ENCODE data around the gene COA1.
"Not testable (repeated sequence)": the region's sequence is repeated elsewhere in the genome, so short reads cannot be mapped to it uniquely, and the experiment has no call there.

Gene COA1

GRCh38 chr7:43731494-43731893, 2.2 kb upstream of the COA1 start:
- DNase-seq (ENCODE audit: extremely low read depth in 1 of 2, low read depth in 1 of 2) = not testable (repeated sequence)

DNA sequence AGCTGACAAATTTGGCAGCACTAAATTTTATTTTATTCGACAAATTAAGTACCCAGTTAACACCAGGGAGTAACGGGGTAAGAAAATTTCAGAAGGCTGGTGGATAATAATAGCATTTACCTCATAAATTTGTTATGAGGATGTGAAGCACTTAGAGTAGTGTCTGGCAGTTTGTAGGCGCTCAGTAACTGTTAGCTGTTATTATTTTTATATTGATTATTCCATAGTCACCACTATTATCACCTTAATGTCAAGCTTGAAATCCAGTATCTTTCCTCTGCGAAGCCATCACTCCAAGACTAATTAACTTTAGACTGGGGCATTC, 563 bp upstream of the COA1 start:
- no peak for DNase-seq (ENCODE audit: extremely low read depth in 1 of 2, low read depth in 1 of 2)

DNA sequence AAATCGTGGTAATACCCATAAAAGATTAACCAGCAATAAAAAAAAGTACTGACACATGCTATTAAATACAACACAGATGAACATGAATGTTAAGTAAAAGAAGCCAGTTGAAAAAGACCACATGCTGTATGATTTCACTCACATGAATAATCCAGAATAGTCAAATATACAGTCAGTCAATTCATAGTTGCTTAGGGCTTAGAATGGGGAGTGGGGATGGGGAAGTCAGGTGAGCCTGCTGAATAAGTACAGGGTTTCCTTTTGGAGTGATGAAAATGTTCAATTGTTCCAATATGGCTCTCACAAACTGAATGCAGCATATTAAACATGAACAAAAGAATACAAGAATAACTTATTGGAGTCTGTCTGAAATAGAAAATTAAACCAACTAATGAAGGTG, 1.8 kb downstream of the COA1 start:
- no peak for DNase-seq (ENCODE audit: extremely low read depth in 1 of 2, low read depth in 1 of 2)

- DNase-seq (ENCODE audit: extremely low read depth in 1 of 2, low read depth in 1 of 2) = no peak
Measured at GRCh38 chr7:43727003-43727402, 2.3 kb downstream of the COA1 start.

DNA sequence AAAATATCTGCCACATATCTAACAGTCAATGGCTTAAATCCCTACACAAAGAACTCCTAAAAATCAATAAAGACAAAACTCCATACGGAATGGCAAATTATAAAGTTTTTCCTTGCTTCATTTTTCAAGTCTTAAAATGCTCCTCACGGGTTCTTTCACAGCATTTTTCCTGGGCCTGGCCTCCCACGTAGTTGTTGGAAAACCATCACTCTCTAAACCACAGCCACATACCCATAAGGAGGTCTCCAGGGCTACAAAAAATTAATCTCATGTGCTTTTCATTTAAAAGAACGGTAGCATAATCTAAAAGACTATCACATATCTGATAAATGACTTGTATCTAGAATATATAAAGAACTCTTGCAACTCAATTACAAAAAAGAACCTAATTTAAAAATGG, 2.9 kb downstream of the COA1 start:
- DNase-seq (ENCODE audit: extremely low read depth in 1 of 2, low read depth in 1 of 2) = no peak

DNA sequence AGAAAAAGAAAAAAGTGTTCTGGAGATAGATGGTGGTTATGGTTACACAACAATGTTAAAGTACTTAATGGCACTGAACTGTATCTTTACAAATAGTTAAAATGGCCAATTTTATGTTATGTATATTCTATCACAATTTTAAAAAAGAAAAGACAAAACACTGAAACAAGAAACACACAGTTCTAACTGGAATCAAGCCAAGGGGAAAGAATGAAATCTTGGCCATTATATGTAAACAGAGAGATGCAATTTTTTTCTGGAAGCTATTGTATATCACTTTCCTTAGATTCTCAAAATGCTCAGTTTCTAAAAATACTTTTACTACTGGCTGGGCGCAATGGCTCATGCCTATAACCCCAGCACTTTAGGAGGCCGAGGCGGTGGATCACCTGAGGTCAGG, 4.1 kb downstream of the COA1 start:
- no peak for DNase-seq (ENCODE audit: extremely low read depth in 1 of 2, low read depth in 1 of 2)

DNA sequence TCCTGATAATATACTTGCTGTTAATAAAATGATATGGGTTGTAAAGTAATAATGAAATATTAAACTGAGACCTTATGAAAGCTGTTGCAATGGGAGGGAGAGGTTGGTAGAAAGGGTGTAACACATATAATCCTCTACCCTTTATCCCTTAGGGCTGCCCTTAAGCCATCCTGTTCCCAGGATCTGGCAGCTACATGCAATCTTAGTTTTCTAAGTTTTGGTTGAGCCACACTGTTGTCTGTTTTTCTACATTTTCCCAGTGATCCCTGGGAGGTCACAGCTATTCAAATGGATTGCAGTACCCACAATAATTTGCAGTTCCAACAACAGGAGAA, 6.3 kb downstream of the COA1 start:
- no peak for DNase-seq (ENCODE audit: extremely low read depth in 1 of 2, low read depth in 1 of 2)

DNA sequence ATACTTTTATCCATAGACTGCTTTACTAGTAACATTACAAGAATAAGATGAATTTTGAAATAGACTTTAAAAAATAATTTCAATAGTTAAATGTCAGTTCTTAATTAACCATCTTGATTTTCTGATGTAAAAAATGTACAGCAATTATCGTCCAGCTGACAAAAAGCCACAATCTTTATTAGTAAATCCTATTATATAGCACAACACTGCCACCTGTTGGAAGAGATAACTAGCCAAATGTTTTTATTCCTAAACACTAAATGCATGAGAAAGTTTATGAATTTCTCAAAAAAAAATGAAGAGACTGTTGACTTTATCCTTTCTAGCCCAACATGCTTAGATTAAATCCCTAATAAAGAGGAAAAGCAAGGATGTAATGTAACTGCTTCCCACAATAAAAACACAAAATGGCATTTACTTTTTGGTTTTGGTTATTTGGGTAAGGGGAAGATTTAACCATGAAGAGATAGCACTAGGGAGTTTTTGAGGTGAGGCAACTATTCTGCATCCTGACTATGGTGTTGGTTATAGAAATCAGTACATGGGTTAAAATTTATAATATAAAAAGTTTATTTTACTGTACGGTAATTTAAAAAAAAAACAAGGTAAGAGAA, 8.0 kb downstream of the COA1 start:
- DNase-seq (ENCODE audit: extremely low read depth in 1 of 2, low read depth in 1 of 2) = no peak

DNA sequence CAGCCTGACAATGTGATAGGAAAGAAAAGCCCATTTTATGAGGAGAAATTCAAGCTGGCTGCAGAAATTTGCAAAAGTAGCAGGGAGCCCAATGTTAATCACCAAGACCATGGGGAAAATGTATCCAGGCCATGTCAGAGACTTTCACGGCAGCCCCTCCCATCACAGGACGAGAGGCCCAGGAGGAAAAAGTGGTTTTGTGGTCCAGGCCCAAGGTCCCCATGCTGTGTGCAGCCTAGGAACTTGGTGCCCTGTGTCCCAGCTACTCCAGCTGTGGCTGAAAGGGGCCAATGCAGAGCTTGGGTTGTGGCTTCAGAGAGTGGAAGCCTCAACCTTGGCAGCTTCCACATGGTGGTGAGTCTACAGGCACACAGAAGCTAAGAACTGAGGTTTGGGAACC, 12.7 kb downstream of the COA1 start:
- no peak for DNase-seq (ENCODE audit: extremely low read depth in 1 of 2, low read depth in 1 of 2)

GRCh38 chr7:43715966-43716365, 13.4 kb downstream of the COA1 start:
- DNase-seq (ENCODE audit: extremely low read depth in 1 of 2, low read depth in 1 of 2) = not testable (repeated sequence)

DNA sequence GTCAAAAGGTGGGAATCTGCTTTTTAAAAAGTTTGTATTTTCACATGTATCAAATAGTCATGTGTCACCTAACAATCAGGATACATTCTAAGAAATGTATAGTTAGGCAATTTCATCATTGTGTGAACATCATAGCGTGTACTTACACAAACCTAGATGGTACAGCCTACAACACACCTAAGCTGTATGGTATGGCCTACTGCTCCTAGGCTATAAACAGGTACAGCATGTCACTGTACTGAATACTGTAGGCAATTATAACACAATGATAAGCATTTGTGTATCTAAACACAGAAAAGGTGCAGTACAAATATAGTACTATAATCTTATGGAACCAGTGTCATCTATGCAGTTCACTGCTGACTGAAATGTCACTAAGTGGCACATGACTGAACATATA, 17.8 kb downstream of the COA1 start:
- no peak for DNase-seq (ENCODE audit: extremely low read depth in 1 of 2, low read depth in 1 of 2)

DNA sequence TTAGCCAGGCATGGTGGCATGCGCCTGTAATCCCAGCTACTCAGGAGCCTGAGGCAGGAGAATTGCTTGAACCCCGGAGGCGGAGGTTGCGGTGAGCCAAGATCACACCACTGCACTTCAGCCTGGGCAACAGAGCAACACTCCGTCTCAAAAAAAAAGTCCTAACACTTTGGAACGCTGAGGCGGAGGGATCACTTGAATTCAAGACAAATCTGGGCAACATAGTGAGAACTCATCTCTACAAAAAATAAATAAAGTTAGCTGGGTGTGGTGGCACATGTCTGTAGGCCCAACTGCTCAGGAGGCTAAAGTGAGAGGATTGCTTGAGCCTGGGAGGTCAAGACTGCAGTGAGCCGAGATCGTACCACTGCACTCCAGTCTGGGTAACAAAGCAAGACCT, 21.3 kb downstream of the COA1 start:
- DNase-seq (ENCODE audit: extremely low read depth in 1 of 2, low read depth in 1 of 2) = not testable (repeated sequence)

GRCh38 chr7:43703573-43703972, 25.8 kb downstream of the COA1 start:
- no peak for DNase-seq (ENCODE audit: extremely low read depth in 1 of 2, low read depth in 1 of 2)

DNA sequence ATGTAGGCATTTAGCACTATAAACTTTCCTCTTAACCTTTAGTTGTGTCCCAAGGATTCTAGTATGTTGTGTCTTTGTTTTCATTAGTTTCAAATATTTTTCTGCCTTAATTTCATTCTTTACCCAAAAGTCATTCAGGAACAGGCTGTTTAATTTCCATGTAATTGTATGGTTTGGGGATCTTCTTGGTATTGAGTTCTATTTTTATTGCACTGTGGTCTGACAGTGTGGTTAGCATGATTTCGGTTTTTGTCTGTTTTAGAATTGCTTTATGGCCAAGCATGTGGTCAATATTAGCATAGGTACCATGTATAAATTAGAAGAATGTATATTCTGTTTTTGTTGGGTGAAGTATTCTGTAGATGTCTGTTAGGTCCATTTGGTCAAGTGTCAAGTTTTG, 26.3 kb downstream of the COA1 start:
- DNase-seq (ENCODE audit: extremely low read depth in 1 of 2, low read depth in 1 of 2) = no peak

- no peak for DNase-seq (ENCODE audit: extremely low read depth in 1 of 2, low read depth in 1 of 2)
Measured at GRCh38 chr7:43701929-43702328, 27.4 kb downstream of the COA1 start.

GRCh38 chr7:43701500-43701854, 27.8 kb downstream of the COA1 start:
- DNase-seq (ENCODE audit: extremely low read depth in 1 of 2, low read depth in 1 of 2) = no peak

GRCh38 chr7:43700646-43701499, 28.4 kb downstream of the COA1 start:
- DNase-seq (ENCODE audit: extremely low read depth in 1 of 2, low read depth in 1 of 2) = no peak

GRCh38 chr7:43700059-43700501, 29.2 kb downstream of the COA1 start:
- no peak for DNase-seq (ENCODE audit: extremely low read depth in 1 of 2, low read depth in 1 of 2)

GRCh38 chr7:43698460-43699255, 30.7 kb downstream of the COA1 start:
- DNase-seq (ENCODE audit: extremely low read depth in 1 of 2, low read depth in 1 of 2) = no peak

GRCh38 chr7:43697690-43698089, 31.6 kb downstream of the COA1 start:
- no peak for DNase-seq (ENCODE audit: extremely low read depth in 1 of 2, low read depth in 1 of 2)

DNA sequence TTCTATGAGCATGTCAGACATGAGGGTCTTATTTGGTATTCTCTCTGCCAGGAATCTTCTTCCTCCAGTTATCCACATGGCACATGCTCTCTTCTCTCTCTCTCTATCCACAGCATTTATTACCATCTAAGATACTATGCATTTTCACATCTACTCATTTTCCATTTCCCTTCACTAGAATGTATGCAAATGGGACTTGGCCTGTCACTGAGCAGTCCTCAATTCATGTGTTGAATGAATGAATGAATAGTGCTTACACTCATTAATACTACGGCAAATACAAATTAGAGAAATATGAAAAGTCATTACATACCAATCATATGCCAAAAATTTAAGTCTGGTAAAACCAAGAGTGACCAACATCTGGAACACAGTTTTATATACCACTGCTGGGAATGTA, 34.0 kb downstream of the COA1 start:
- DNase-seq (ENCODE audit: extremely low read depth in 1 of 2, low read depth in 1 of 2) = no peak

DNA sequence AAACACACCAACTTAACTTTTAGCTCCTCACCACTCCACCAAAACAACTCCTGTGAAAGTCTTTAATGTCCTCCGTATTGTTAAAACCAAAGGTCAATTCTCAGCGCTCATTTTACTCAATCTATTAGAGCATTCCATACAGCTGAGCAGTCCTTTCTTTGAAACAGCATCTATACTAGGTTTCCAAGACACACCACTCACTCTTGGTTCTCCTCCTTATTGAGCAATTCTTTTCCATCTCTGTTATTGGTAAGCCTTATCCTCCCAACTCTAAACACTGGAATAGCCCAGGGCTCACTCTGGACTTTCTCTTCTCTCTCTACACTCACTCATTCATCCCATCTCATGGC, 34.9 kb downstream of the COA1 start:
- no peak for DNase-seq (ENCODE audit: extremely low read depth in 1 of 2, low read depth in 1 of 2)
